Measurements from ENCODE around the gene THBS3.
"Not testable (repeated sequence)": the region's sequence is repeated elsewhere in the genome, so short reads cannot be mapped to it uniquely, and the experiment has no call there.

THBS3 gene

DNA sequence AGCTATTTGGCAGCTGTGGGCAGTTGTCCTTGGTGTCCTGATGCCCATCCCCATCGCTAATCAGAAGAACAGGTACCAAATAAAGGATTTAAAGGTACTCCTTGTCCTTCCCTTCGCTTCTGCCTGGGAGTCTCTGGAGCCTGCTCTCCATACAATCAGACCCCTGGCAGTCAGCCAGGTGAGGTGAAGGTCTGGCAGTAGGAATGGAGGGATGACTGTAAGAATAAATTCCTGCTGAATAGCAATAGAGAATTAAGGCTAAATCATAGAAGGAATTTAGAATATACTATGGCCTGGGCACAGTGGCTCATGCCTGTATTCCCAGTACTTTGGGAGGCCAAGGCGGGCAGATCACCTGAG, 9.2 kb downstream of the THBS3 start:
- H3K4me3 ChIP-seq (ENCODE audit: low read length): no peak overlapping the region
- peaks cover 6% of the 10 kb centered on the region for H3K36me3 ChIP-seq (ENCODE audit: control insufficient read depth, insufficient read depth, low read length)
- no peak overlapping the region for H3K9ac ChIP-seq (ENCODE audit: low read length)

DNA sequence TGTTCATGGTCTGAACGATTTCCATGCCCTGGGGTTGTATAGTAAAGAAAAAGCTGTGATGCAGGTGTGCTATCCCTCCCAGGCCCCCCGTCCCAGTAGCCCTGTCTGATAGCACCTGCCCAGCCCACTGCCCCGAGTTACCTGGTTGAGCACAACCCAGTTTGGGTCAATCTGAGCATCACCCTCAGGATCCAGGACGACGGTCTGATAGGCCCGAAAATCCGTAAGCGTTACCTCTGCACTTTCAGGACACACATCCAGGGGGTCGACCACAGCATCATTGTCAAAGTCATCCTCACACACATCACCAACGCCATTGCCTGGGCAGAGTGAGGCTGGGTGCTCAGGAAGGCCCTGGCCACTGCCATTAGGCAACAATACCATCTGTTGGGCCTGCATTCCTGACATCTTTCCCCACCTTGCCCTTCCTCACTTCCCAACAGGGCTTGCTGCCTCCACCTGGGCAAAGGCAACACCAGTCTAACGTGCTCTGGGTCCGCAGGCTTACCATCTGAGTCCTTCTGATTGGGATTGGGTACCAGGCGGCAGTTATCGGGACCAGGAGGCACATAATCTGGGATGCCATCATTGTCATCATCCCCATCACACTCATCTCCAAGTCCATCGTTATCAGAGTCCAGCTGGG, 9.7 kb downstream of the THBS3 start:
- no peak overlapping the region for H3K4me3 ChIP-seq (ENCODE audit: low read length)
- H3K27ac ChIP-seq (ENCODE audit: low read depth, low read length): no peak overlapping the region
- H3K27me3 ChIP-seq (ENCODE audit: control insufficient read depth, insufficient read depth, low read length): no peaks in the 10 kb centered on the region
- peaks cover 15% of the 10 kb centered on the region for H3K4me1 ChIP-seq (ENCODE audit: control insufficient read depth, insufficient read depth, low read length)
- H3K9ac ChIP-seq (ENCODE audit: low read length): no peak overlapping the region
- H3K36me3 ChIP-seq (ENCODE audit: control insufficient read depth, insufficient read depth, low read length): peaks cover 6% of the 10 kb centered on the region

More for the DNA sequence above, 9.2 kb downstream of the THBS3 start:
- H3K27ac ChIP-seq (ENCODE audit: low read depth, low read length): no peak overlapping the region
- H3K4me1 ChIP-seq (ENCODE audit: control insufficient read depth, insufficient read depth, low read length): peaks cover 10% of the 10 kb centered on the region
- H3K27me3 ChIP-seq (ENCODE audit: control insufficient read depth, insufficient read depth, low read length): no peaks in the 10 kb centered on the region

DNA sequence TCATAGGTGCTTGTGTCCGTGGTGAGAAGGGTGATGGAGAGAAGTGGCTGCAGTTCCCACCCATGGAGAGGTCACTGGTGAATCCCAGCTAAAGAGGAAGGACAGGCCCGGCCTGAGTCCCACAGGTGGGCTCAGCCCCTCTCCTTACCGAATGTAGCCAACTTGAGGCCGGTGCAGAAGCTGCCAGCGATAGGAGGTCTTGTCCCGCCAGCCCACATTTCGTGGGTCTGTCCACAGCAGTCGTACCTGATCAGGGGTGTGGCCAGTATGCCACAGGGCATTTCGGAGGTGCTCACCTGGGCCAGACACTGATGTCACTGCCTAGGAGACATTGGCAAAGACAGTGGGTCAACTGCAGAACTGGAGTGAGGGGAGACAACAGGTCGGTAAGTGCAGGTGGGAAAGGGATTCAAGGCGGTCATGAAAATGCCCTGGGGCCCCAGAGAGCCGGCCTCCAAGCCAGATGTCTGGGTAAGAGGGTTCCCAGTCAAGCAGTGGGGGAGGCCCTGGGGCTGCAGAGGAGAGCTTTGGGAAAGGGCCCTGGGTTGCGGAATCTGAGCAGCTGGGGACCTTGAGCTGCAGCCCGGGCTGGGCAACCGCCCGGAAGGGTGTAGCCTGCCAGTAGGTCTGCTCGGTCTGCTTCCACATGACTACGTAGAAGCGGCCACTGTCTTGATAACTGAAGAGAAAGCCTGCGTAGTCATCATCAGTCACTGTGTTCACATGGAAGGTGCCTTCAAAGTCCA, 10.6 kb downstream of the THBS3 start:
- no peaks in the 10 kb centered on the region for H3K27me3 ChIP-seq (ENCODE audit: control insufficient read depth, insufficient read depth, low read length)
- H3K4me3 ChIP-seq (ENCODE audit: low read length): no peak overlapping the region
- no peak overlapping the region for H3K27ac ChIP-seq (ENCODE audit: low read depth, low read length)
- H3K9ac ChIP-seq (ENCODE audit: low read length): no peak overlapping the region
- peaks cover 17% of the 10 kb centered on the region for H3K4me1 ChIP-seq (ENCODE audit: control insufficient read depth, insufficient read depth, low read length)
- peaks cover 6% of the 10 kb centered on the region for H3K36me3 ChIP-seq (ENCODE audit: control insufficient read depth, insufficient read depth, low read length)

DNA sequence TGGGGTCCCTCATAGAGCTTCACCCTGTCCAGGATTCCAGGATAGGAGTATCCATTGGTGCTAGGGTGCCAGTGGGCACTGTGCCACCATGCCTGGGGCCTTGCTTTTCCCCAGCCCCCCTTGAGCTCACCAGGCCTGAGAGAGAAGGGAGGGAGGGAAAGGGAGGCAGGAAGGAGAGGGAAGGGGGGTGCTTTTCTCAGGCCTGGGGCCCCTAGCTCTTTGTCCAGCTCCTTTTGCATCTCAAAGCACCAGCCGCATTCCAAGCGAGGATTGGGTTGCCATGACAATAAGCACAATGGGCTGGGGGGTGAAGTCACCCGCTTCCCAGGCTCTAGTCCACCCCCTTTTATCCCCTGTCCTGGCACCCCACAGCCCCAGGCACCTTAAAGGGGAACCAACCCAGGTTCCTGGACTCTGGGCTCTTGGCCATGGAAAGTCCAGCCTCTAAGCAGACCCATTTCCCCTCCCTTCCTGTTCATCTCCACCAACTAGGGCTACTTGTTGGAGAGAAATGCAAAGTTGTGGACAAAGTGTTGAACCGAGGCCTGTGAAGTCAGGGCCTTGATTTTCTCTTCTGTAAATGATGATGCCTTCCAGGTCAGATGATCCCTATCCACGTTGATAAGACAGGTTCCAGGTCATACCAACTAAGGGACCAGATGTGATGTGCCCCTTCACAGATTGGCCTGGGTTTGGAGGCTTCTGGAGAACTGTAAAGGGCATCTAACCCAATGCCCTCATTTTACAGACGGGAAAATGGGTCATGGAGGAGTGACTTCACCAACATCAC, 11.4 kb downstream of the THBS3 start:
- H3K36me3 ChIP-seq (ENCODE audit: control insufficient read depth, insufficient read depth, low read length): peaks cover 6% of the 10 kb centered on the region
- no peak overlapping the region for H3K9ac ChIP-seq (ENCODE audit: low read length)
- H3K4me1 ChIP-seq (ENCODE audit: control insufficient read depth, insufficient read depth, low read length): peaks cover 17% of the 10 kb centered on the region
- H3K27me3 ChIP-seq (ENCODE audit: control insufficient read depth, insufficient read depth, low read length): no peaks in the 10 kb centered on the region
- H3K4me3 ChIP-seq (ENCODE audit: low read length): no peak overlapping the region
- H3K27ac ChIP-seq (ENCODE audit: low read depth, low read length): peak overlapping the region; percentile 95

DNA sequence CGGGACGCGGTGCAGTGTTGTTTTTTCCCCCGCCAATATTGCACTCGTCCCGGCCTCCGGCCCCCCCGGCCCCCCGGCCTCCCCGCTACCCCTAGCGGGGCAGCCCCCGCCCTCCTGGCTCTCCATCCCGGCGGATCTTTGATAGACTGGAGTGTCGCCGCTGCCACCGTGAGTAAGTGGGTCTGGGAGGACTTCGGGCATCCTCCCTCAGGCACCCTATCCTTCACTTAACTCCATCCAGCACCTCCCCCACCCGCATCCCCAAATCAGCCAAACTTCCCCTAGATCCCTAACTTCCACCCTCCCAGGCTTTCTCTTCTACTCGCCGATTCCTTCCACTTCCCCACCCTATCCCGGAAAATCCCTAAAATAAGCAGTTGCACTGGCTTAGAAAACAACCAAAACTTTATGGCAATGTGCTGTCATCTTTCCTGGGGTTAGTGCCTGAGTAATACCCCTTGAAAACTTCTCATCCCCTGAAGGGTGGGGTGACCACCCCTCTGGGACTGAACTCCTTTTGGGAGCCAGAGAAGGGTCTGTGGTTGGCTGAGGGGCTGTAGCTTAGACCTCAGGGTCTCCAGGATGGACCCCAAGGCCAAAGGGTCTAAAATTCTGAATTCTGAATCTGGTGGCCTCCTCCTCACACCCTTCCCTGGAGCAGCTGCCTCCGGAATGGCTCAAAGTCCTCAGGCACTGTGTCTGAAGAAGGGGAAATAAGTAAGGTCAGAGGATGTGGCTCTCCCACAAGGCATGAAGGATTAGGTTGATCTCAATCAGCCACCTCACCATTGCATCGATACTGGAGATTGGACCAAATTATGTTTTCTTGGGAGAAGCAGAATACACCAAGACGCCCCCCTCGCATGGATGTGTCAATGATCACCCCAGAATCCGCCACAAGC, 12.2 kb downstream of the THBS3 start:
- Histone ChIP-seq H3K9ac (ENCODE audit: low read length) (no peak overlapping the region), H3K4me3 (ENCODE audit: low read length) (peak overlapping the region; percentile 81), H3K36me3 (ENCODE audit: control insufficient read depth, insufficient read depth, low read length) (peaks cover 6% of the 10 kb centered on the region), H3K27ac (ENCODE audit: low read depth, low read length) (peak overlapping the region; percentile 95), H3K27me3 (ENCODE audit: control insufficient read depth, insufficient read depth, low read length) (no peaks in the 10 kb centered on the region), H3K4me1 (ENCODE audit: control insufficient read depth, insufficient read depth, low read length) (peaks cover 17% of the 10 kb centered on the region)

DNA sequence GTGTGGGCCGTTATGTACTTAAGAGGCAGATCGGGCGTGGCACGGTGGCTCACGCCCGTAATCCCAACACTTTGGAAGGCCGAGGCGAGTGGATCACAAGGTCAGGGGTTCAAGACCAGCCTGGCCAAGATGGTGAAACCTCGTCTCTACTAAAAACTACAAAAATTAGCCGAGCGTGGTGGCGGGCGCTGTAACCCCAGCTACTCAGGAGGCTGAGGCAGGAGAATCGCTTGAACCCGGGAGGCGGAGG, 13.8 kb downstream of the THBS3 start:
- H3K36me3 ChIP-seq (ENCODE audit: control insufficient read depth, insufficient read depth, low read length); H3K27me3 ChIP-seq (ENCODE audit: control insufficient read depth, insufficient read depth, low read length): not testable (repeated sequence)
- H3K27ac ChIP-seq (ENCODE audit: low read depth, low read length): peak overlapping the region; percentile 95
- peak overlapping the region; percentile 81 for H3K4me3 ChIP-seq (ENCODE audit: low read length)
- H3K4me1 ChIP-seq (ENCODE audit: control insufficient read depth, insufficient read depth, low read length): peaks cover 17% of the 10 kb centered on the region
- peak overlapping the region; percentile 51 for H3K9ac ChIP-seq (ENCODE audit: low read length)

DNA sequence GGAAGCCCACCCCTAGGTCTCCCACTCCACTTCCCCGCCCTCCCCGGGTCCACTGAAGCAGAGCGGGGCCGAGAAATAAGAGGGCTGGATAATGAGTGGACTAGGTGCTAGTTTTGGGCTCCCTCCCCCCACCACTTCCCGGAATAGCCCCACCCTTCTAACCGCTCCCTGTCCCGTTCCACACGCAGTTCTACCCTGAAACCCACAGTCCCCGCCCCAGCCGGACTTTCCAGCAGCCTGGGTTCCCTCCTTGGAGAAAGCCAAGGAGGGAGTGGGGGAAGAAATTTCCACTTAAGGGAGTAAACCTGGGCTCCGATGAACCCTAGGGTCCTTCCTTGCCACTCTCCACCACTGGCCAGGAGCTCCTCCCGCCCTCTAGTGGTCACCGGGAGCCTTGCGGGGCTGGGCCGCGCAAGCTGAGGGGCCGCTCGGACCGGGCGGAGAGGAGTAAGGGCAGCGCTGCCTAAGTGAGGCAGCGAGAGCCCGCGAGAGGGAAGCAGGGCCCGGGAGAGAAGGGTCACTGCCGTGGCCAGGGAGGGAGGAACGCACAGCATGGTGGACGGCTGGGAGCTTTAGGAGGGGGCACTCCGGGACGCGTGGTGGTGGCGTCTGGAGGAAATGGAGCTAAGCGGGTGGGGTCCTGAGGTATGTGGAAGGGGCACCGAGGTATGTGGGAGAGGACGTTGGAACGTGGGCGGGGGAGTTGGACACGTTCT, 14.3 kb downstream of the THBS3 start:
- peak overlapping the region; percentile 95 for H3K27ac ChIP-seq (ENCODE audit: low read depth, low read length)
- no peaks in the 10 kb centered on the region for H3K27me3 ChIP-seq (ENCODE audit: control insufficient read depth, insufficient read depth, low read length)
- H3K36me3 ChIP-seq (ENCODE audit: control insufficient read depth, insufficient read depth, low read length): peaks cover 6% of the 10 kb centered on the region
- H3K4me1 ChIP-seq (ENCODE audit: control insufficient read depth, insufficient read depth, low read length): peaks cover 17% of the 10 kb centered on the region
- peak overlapping the region; percentile 51 for H3K9ac ChIP-seq (ENCODE audit: low read length)
- peak overlapping the region; percentile 81 for H3K4me3 ChIP-seq (ENCODE audit: low read length)

DNA sequence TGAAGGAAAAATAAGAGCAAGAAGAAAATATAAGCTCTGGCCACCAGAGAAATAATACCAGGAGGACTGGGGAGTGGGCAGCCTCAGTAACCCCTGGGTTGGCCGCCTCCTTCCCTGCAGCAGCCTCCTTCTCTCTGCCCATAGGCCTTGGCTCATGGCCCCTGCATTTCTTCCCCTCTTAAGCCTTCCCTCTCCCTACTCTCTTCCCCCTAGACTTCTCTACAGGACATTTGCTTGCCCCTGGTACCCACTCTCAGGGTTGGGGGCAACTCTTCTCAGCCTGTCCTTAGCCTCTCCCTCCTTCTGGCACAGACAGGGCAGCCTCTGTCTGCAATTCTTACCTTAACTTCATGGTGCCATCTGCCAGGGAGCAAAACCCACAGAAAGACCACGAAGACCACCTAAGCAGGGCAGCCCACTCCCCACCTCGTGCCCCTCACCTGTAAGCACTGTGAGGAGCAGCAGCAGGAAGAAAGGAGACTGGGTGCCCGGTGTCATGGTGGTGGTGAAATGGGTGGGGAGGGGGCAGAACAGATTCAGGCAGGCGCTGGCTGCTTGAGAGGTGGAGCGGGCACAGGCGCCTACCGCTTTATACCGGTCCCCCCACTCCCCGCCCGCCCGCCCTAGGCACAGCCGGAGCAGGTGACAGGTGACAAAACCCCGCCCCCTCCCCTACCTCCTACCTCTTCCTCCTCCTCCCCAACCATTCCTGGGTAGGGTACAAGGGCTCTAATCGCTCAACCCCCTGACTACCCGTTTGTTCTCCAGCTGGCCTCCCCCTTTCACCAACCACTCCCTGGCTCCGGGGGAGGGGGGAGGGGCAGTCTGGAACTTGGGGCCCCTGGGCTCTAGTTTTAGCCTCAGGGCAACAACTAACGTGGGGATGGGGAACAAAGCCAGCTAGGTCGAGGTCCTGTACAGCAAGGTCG, 15.1 kb downstream of the THBS3 start:
- H3K36me3 ChIP-seq (ENCODE audit: control insufficient read depth, insufficient read depth, low read length): peaks cover 3% of the 10 kb centered on the region
- peak overlapping the region; percentile 51 for H3K9ac ChIP-seq (ENCODE audit: low read length)
- peaks cover 17% of the 10 kb centered on the region for H3K4me1 ChIP-seq (ENCODE audit: control insufficient read depth, insufficient read depth, low read length)
- peak overlapping the region; percentile 95 for H3K27ac ChIP-seq (ENCODE audit: low read depth, low read length)
- H3K4me3 ChIP-seq (ENCODE audit: low read length): peak overlapping the region; percentile 81
- no peaks in the 10 kb centered on the region for H3K27me3 ChIP-seq (ENCODE audit: control insufficient read depth, insufficient read depth, low read length)

DNA sequence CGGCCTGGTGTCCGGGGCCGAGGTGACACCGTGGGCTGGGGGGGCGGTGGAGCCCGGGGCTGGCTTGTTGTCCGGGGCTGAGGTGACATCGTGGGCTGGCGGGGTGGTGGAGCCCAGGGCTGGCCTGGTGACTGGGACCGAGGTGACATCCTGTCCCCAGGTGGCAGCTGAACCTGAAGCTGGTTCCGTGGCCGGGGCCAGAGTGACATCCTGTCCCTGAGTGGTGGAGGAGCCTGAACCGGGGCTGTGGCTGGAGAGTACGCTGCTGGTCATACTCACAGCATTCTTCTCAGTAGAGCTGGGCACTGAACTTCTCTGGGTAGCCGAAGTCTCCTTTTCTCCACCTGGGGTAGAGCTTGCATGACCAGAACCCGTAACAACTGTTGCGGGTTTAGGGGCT, 15.8 kb downstream of the THBS3 start:
- no peak overlapping the region for H3K4me3 ChIP-seq (ENCODE audit: low read length)
- no peak overlapping the region for H3K27ac ChIP-seq (ENCODE audit: low read depth, low read length)
- peaks cover 3% of the 10 kb centered on the region for H3K36me3 ChIP-seq (ENCODE audit: control insufficient read depth, insufficient read depth, low read length)
- no peaks in the 10 kb centered on the region for H3K27me3 ChIP-seq (ENCODE audit: control insufficient read depth, insufficient read depth, low read length)
- no peak overlapping the region for H3K9ac ChIP-seq (ENCODE audit: low read length)
- peaks cover 17% of the 10 kb centered on the region for H3K4me1 ChIP-seq (ENCODE audit: control insufficient read depth, insufficient read depth, low read length)

DNA sequence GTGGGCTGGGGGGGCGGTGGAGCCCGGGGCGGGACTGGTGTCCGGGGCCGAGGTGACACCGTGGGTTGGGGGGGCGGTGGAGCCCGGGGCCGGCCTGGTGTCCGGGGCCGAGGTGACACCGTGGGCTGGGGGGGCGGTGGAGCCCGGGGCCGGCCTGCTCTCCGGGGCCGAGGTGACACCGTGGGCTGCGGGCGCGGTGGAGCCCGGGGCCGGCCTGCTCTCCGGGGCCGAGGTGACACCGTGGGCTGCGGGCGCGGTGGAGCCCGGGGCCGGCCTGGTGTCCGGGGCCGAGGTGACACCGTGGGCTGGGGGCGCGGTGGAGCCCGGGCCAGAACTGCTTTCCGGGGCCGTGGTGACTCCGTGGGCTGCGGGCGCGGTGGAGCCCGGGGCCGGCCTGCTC, 17.8 kb downstream of the THBS3 start:
- not testable (repeated sequence) for H3K36me3 ChIP-seq (ENCODE audit: control insufficient read depth, insufficient read depth, low read length); H3K27ac ChIP-seq (ENCODE audit: low read depth, low read length); H3K27me3 ChIP-seq (ENCODE audit: control insufficient read depth, insufficient read depth, low read length); H3K4me3 ChIP-seq (ENCODE audit: low read length); H3K9ac ChIP-seq (ENCODE audit: low read length)
- H3K4me1 ChIP-seq (ENCODE audit: control insufficient read depth, insufficient read depth, low read length): peaks cover 14% of the 10 kb centered on the region

DNA sequence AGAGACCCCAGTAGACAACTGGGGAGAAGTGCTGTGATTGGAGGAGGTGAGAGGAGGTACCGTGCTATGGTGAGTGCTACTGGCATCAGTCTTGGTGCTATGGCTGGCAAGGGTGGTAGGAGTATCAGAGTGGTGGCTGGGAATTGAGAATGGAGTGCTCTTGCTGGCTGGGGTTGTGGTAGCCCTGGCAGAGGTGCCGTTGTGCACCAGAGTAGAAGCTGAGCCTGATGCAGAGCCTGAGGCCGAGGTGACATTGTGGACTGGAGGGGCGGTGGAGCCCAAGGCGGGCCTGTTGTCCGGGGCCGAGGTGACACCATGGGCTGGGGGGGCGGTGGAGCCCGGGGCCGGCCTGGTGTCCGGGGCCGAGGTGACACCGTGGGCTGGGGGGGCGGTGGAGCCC, 19.4 kb downstream of the THBS3 start:
- Histone ChIP-seq H3K36me3 (ENCODE audit: control insufficient read depth, insufficient read depth, low read length) (no peaks in the 10 kb centered on the region), H3K9ac (ENCODE audit: low read length) (no peak overlapping the region), H3K27me3 (ENCODE audit: control insufficient read depth, insufficient read depth, low read length) (no peaks in the 10 kb centered on the region), H3K4me1 (ENCODE audit: control insufficient read depth, insufficient read depth, low read length) (peaks cover 4% of the 10 kb centered on the region), H3K4me3 (ENCODE audit: low read length) (no peak overlapping the region), H3K27ac (ENCODE audit: low read depth, low read length) (no peak overlapping the region)
